ENCODE data around the gene ANKS1B.

ANKS1B gene

DNA sequence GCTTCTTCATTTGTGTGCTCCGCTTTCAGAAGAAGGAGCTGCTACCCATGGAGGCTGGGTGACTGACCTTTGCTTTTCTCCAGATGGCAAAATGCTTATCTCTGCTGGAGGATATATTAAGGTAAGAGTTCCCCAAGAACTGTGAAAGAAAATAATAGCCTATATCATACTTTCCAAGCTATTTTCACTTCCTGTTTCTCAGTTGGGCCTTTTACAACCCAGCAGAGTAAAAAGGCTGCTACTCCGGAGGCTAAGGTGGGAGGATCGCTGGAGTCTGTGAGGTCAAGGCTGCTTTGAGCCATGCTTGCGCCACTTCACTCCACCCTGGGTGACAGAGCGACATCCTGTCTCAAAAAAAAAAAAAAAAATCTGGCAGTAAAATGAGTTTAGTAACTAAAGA is 1257.5 kb downstream of the ANKS1B start:
- Mint-ChIP-seq H3K4me3 (no peak overlapping the region), H3K27me3 (ENCODE audit: low read depth) (no peaks in the 10 kb centered on the region), H3K9me3 (no peaks in the 10 kb centered on the region), H3K27ac (no peak overlapping the region), H3K36me3 (ENCODE audit: low read depth) (peaks cover 49% of the 10 kb centered on the region), H3K4me1 (no peaks in the 10 kb centered on the region)
- TF ChIP-seq, protein P1, sequence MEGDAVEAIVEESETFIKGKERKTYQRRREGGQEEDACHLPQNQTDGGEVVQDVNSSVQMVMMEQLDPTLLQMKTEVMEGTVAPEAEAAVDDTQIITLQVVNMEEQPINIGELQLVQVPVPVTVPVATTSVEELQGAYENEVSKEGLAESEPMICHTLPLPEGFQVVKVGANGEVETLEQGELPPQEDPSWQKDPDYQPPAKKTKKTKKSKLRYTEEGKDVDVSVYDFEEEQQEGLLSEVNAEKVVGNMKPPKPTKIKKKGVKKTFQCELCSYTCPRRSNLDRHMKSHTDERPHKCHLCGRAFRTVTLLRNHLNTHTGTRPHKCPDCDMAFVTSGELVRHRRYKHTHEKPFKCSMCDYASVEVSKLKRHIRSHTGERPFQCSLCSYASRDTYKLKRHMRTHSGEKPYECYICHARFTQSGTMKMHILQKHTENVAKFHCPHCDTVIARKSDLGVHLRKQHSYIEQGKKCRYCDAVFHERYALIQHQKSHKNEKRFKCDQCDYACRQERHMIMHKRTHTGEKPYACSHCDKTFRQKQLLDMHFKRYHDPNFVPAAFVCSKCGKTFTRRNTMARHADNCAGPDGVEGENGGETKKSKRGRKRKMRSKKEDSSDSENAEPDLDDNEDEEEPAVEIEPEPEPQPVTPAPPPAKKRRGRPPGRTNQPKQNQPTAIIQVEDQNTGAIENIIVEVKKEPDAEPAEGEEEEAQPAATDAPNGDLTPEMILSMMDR (IDR thresholded peaks at IDR 0.05; ENCODE audit: unreplicated experiment in 3 of 3), result no peak

DNA sequence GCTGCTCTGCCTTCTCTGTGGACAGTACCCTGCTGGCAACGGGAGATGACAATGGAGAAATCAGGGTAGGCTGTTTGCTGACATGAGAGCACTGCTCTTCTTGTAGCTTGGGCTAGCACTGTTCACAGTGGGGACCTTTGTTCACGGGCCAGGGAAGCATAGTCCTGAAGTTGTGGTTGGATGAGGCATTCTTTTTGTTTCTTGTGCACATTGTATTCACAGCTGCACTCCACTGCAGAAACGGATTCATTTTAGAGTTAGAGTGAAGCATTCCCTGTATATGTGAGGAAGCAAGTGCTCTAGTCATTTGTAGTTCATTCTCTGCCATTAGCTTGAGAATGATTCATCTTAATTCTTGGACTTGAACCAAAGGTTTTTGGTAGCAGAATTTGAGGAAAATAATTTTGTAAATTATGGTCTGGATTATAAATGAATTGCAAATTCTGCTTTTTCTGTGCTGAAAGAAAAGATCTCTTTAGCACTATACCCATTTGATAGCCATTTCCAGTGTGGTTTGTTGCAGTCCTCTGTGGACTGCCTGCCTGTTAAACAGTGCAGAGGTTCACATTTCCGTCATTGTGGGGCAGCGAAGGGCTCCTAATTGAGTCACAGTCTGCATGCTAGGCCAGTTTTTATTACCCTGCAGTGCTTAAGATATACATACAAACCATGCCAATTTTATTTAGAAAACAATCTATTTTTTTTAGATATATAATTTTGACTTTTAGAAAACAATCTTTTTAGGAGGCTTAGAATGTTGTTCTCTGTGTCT is 1259.1 kb downstream of the ANKS1B start:
- H3K4me1 Mint-ChIP-seq, result no peaks in the 10 kb centered on the region
- H3K27me3 Mint-ChIP-seq (ENCODE audit: low read depth), result no peaks in the 10 kb centered on the region
- no peak overlapping the region for H3K4me3 Mint-ChIP-seq
- TF ChIP-seq, protein P1 (IDR thresholded peaks at IDR 0.05; ENCODE audit: unreplicated experiment in 3 of 3), result peak; percentile 45 to 60 (median 54)
- no peaks in the 10 kb centered on the region for H3K9me3 Mint-ChIP-seq
- H3K36me3 Mint-ChIP-seq (ENCODE audit: low read depth), result peaks cover 40% of the 10 kb centered on the region
- no peak overlapping the region for H3K27ac Mint-ChIP-seq

DNA sequence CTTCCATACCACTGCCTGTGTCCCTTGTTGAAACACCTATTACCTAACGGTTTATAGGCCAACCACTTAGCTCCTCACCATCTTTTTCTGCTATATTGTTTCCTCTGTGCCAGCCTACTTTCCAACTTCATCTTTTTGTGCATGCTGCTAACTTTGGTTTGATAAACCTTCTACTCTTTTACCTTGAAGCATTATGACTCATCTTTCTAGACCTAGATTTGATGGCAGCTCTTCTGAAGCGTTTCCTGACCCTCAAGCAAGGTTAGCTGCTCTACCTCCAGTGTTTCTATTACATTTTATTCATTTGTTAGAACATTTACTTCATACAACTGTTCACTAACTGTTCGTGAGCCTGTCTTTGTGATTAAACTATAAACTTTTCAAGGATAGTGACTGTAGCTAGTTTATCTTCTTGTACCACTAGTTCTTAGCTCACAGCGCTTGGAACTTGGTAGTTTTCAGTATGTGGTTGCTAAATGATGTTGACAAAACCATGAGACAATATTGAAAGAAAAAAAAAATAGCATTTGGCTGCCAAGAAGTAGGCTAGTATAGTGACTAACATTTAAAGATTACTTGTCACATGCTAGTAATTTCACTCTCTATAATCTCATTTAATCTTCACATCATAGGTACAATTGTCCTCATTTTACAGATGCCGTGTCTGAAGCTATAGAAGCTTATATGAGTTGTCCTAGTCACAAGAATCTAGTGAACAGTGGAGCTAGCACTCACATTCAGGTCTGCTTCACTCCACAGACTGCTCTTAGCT is 1260.2 kb downstream of the ANKS1B start:
- no peak overlapping the region for H3K27ac Mint-ChIP-seq
- no peak overlapping the region for H3K4me3 Mint-ChIP-seq
- peaks cover 39% of the 10 kb centered on the region for H3K36me3 Mint-ChIP-seq (ENCODE audit: low read depth)
- no peaks in the 10 kb centered on the region for H3K27me3 Mint-ChIP-seq (ENCODE audit: low read depth)
- no peaks in the 10 kb centered on the region for H3K9me3 Mint-ChIP-seq
- H3K4me1 Mint-ChIP-seq, result no peaks in the 10 kb centered on the region
- TF ChIP-seq, protein P1 (IDR thresholded peaks at IDR 0.05; ENCODE audit: unreplicated experiment in 3 of 3), result no peak

DNA sequence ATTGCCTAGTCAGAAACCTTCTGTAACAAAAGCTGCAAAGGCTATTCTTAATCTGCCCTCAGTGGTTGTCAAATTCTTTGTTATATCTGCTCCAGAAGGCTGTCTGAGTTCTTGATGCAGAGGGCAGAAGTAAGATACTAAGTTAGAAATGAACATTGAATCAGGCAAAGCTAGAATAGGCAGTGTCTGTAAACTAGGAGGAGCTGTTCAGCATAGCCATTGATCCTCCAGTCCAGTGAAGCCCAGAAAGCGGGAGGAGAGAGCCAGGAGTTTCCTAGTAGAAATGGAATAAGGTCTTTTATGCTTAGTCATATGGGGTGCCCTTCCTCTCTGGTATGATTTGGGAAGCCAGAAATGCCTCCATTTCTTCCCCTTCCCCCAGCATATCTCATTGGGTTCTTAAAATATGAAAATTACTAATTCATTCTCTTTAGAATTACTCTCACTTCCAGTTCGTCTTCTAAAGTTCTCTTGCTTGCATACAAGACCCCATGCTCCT is 1263.5 kb downstream of the ANKS1B start:
- Mint-ChIP-seq H3K4me1 (no peaks in the 10 kb centered on the region), H3K4me3 (no peak overlapping the region), H3K9me3 (no peaks in the 10 kb centered on the region), H3K27me3 (ENCODE audit: low read depth) (no peaks in the 10 kb centered on the region), H3K27ac (no peak overlapping the region), H3K36me3 (ENCODE audit: low read depth) (peaks cover 45% of the 10 kb centered on the region)
- TF ChIP-seq, protein P1 (IDR thresholded peaks at IDR 0.05; ENCODE audit: unreplicated experiment in 3 of 3), result no peak

DNA sequence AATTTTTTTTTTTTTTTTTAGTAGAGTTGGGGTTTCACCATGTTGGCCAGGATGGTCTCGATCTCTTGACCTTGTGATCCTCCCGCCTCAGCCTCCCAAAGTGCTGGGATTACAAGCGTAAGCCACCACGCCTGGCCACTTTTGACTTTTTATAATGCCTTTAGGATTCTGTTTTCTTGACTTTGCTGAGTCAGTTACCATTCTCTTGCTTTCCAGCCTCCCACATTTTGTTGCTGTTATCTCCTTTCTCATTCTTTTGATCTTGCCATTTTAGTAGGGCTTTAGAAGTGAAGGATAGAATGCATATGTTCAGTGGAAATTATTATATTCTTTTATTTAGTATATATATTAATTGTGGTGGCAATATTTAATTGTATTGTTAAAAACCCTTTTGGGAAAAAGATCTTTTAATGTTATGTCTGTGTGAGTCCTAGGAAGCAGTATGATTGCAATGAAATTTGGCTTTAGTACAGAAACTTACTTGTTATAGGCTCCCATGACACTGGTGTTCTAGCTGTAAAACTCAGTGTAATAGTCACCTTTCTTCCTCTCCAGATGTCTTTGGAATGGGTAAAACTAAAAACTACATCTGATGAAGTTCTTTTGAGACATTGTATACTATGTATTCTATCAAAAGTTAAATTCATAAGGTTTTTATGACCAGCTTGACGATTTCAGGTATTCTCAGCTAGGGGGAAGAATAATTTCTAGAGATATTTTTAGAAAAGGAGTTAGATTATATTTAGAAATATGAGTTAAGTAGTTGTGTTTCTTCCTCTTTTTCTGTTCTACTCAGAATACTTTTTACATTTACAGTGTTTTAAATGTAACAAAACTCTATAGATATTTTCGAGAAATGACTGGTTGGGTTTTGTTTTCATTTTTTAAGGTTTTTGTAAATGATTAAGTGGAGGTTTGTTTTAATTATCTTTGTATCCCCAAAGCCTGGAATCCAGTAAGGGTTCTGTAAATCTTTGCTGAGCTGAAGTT is 1264.9 kb downstream of the ANKS1B start:
- no peak overlapping the region for H3K27ac Mint-ChIP-seq
- H3K36me3 Mint-ChIP-seq (ENCODE audit: low read depth), result peaks cover 46% of the 10 kb centered on the region
- no peaks in the 10 kb centered on the region for H3K27me3 Mint-ChIP-seq (ENCODE audit: low read depth)
- no peaks in the 10 kb centered on the region for H3K9me3 Mint-ChIP-seq
- TF ChIP-seq, protein P1 (IDR thresholded peaks at IDR 0.05; ENCODE audit: unreplicated experiment in 3 of 3), result no peak
- H3K4me1 Mint-ChIP-seq, result no peaks in the 10 kb centered on the region
- no peak overlapping the region for H3K4me3 Mint-ChIP-seq
